Omental fat pad (tissue), 4 donors: ENCODE results near the gene ITPR2. TPM values are rescaled to one million over a fixed set of nuclear protein-coding genes. Genes with fewer than 3 reads are reported as not detected.

Experiments
- ATAC-seq: fragments of 150-250 bp; one replicate; pipeline ENCODE4 v1.9.1; 2016; ENCODE audit warnings: mild to moderate bottlenecking, moderate library complexity; ENCODE audit not compliant: low FRiP score
- DNase-seq: peaks from one replicate; pipeline ENCODE4 v3.0.0-alpha.2; 2019; ENCODE audit warnings: low spot score
- total RNA-seq, 4 donors: library from RNA; depleted of rRNA; stranded (reverse); fragments of >200 nt; gene quantifications; one replicate each; pipeline ENCODE4 v1.1.0, GENCODE V29; 2016
- TF ChIP-seq, protein P1 (sequence below), 3 donors: fragments of 450-650 bp; IDR thresholded peaks; one replicate each; pipeline ENCODE4 v1.5.1; 2016 to 2017; ENCODE audit warnings: antibody characterized with exemption in 3 of 3, mild to moderate bottlenecking in 3 of 3, moderate library complexity in 2 of 3

Gene ITPR2
- total RNA-seq, 4 donors from 2014 or later = 39.0 to 62.9 (median 47.4) TPM

DNA sequence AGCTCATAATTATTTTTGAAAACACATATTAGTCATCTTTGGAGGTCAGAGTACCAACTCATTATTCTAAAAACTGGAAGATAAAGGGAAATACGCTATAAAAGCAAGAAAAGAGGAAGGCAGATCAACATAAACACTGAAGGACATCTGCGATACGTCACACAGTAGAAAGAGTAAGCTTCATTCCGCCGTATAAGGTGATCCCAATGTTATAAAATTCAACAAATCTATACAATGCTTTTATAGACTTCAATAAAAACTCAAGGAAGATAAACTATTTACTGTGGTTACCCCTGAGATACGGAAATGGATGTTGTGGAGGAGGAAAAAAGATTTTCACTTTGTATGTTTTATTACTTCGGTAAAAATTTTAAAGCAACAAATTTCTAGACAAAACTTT is 92.6 kb downstream of the ITPR2 start:
- ATAC-seq (no peak), DNase-seq (no peak)
- TF ChIP-seq, protein P1, sequence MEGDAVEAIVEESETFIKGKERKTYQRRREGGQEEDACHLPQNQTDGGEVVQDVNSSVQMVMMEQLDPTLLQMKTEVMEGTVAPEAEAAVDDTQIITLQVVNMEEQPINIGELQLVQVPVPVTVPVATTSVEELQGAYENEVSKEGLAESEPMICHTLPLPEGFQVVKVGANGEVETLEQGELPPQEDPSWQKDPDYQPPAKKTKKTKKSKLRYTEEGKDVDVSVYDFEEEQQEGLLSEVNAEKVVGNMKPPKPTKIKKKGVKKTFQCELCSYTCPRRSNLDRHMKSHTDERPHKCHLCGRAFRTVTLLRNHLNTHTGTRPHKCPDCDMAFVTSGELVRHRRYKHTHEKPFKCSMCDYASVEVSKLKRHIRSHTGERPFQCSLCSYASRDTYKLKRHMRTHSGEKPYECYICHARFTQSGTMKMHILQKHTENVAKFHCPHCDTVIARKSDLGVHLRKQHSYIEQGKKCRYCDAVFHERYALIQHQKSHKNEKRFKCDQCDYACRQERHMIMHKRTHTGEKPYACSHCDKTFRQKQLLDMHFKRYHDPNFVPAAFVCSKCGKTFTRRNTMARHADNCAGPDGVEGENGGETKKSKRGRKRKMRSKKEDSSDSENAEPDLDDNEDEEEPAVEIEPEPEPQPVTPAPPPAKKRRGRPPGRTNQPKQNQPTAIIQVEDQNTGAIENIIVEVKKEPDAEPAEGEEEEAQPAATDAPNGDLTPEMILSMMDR (IDR thresholded peaks at IDR 0.05) = no peak

DNA sequence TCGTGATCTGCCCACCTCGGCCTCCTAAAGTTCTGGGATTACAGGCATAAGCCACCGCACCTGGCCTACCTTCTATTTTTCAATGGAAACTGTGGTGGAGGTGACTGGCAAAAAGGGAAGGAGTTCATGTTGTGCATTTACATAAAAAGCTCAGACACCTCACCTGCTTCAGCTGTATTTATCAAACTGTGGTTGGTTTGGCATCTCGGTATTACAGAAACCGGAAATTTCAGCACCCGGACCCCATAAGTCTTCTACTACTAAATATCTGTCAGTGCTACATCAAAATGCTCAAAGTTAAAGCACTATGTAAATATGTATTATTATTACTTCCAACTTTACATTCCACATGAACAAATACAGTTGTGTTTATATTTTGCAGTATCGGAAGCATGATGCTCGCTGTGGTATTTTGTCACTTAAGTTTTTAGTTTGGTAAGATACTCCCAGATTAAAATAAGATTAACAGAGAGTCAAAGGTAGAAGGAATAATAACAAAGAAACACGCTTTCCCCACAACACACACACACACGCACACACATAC is 95.4 kb downstream of the ITPR2 start:
- ATAC-seq (no peak), DNase-seq (no peak)
- TF ChIP-seq, protein P1 (IDR thresholded peaks at IDR 0.05) = no peak

DNA sequence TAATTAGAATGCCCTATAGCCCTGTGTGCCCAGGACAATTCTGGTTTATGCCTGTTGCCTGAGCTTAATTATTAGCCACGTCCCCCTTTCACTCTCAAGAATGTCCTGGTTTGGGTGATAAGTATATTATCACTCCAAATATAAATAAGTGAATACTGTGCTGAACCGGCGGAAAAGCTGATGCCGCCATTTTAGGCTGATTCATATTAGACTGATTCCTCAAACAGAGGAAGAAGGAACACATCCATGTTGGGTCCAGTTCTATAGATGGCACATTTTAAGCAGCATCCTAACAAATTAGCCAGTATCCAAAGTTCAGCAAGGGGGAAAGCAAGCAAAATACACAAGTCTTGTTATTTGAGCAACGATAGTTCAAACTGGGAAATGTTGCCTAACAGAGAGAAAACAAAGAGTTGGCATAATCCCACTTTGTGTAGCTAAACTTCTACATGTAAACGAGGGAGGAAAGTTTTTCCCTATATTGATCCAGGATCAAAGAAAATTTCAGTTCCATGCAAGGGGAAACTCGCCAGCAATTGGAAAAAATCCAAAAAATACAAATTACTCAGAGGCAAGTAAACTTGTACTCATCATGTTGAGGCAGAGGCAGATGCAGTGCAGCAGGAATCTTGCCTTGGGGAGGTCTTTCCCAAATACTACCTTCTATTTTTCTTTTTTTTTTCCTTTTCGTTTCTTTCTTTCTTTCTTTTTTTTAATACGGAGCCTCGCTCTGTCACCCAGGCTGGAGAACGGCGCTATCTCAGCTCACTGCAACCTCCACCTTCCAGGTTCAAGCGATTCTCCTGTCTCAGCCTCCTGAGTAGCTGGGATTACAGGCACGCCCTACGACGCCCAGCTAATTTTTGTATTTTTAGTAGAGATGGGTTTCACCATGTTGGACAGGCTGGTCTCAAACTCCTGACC is 96.2 kb downstream of the ITPR2 start:
- DNase-seq (no peak), ATAC-seq (no peak)
- TF ChIP-seq, protein P1 (IDR thresholded peaks at IDR 0.05) = no peak

DNA sequence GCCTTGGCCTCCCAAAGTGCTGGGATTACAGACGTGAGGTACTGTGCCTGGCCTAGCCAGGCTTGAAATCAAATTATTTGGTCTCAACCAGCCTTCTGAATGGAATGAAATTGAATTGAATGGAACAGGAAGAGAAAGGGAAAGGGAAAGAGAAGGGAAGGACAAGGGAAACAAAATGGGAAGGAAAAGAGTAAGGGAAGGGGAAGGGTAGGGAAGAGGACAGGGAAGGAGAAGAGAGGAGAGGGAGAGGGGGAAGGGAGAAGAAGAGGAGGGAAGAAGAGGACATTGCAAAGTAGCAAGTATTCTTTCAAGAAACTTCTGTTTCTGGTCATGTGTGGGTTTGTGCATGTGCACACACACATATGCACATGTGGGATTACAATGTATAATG is 97.8 kb downstream of the ITPR2 start:
- DNase-seq (no peak), ATAC-seq (no peak)
- TF ChIP-seq, protein P1 (IDR thresholded peaks at IDR 0.05) = no peak

DNA sequence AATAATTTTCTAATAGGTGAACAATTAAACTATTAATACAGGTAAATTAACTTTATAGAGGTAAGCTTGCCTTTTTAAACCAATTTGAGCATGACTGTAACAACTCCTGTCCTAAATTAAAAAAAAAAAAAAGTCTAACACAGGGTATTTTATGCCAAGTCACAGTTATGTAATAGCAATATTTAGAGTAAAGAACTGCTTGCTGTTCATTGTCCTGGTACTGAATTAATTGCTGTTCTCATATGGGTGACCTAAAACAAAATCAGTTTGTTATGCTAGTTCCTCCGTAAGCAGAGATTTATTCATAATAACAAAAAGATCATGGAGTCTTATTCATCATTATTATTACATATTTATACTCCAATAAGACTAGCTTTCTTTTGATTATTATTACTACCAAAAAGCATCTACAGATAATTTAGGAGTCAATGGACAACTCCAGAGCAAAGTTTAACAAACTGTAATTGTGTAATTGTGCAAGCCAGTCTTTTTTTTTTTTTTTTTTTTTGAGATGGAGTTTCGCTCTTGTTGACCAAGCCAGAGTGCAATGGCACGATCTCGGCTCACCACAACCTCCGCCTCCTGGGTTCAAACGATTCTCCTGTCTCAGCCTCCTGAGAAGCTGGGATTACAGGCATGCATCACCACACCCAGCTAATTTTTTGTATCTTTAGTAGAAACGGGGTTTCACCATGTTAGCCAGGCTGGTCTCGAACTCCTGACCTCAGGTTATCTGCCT is 98.3 kb downstream of the ITPR2 start:
- TF ChIP-seq, protein P1 (IDR thresholded peaks at IDR 0.05) = no peak
- ATAC-seq (no peak), DNase-seq (no peak)

DNA sequence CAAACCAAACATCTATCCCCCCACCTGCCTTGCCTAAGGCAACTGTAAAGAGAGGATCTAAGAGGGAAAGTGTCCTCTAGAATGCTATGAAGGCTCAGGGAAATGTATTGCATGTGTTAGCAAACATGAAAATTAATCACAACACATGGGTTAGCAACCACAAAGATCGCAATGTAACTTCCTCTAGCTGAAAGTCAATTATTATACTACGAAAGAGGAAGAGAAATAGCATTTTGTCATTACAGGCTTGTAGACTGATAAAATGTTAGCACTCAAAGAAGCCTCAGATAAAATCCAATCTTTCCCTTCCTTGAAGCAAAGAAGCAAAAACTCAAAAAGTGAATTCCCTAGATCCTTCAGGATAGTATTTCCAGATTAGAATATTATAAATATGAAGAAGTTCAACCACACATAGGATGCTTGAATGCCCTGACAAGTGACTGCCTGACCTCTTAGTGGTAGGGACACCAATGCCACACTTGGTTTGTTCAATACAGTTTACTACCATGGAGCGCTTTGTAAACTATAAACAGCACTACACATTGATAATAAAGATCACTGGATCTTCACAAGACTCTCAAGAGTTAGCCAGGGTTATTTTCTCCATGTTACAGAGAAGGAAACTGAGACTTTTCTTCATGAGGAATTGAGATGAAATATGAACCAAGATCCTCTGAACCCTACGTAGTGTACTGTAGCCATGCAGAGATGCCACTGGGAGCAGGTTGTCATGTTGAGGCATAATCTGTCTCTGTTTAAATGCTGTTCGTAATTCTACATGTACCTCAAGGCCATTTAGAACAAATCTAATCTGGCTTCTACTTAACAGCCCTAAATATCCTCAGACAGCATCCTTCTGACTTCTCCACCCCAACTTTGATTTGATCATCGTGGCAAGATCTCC is 100.7 kb downstream of the ITPR2 start:
- DNase-seq (no peak), ATAC-seq (no peak)
- TF ChIP-seq, protein P1 (IDR thresholded peaks at IDR 0.05) = no peak
